Measurements from ENCODE around the gene ZBTB7C.
A peak's percentile ranks its signal among the peaks of the same experiment; 100 is the strongest.

ZBTB7C gene

GRCh38 chr18:48019557-48020325, 389.4 kb downstream of the ZBTB7C start:
- no peak for DNase-seq (ENCODE audit: low spot score)

GRCh38 chr18:48018851-48019250, 390.3 kb downstream of the ZBTB7C start:
- DNase-seq (ENCODE audit: low spot score) = no peak

- no peak for DNase-seq (ENCODE audit: low spot score)
Observed at GRCh38 chr18:48017635-48018034, 391.5 kb downstream of the ZBTB7C start.

- no peak for DNase-seq (ENCODE audit: low spot score)
Observed at GRCh38 chr18:48013162-48013561, 396.0 kb downstream of the ZBTB7C start.

- no peak for DNase-seq (ENCODE audit: low spot score)
Observed at GRCh38 chr18:48011926-48012465, 397.2 kb downstream of the ZBTB7C start.

- DNase-seq (ENCODE audit: low spot score) = no peak
Observed at GRCh38 chr18:48010264-48010663, 398.9 kb downstream of the ZBTB7C start.

GRCh38 chr18:48009116-48009745, 400.0 kb downstream of the ZBTB7C start:
- no peak for DNase-seq (ENCODE audit: low spot score)

- DNase-seq (ENCODE audit: low spot score) = peak; percentile 16
Observed at GRCh38 chr18:48007955-48008701, 401.1 kb downstream of the ZBTB7C start.

GRCh38 chr18:48007381-48007780, 401.8 kb downstream of the ZBTB7C start:
- no peak for DNase-seq (ENCODE audit: low spot score)

GRCh38 chr18:48006415-48007175, 402.6 kb downstream of the ZBTB7C start:
- no peak for DNase-seq (ENCODE audit: low spot score)

- DNase-seq (ENCODE audit: low spot score) = no peak
Observed at GRCh38 chr18:48004577-48004976, 404.6 kb downstream of the ZBTB7C start.

- no peak for DNase-seq (ENCODE audit: low spot score)
Observed at GRCh38 chr18:48003426-48004349, 405.5 kb downstream of the ZBTB7C start.

- DNase-seq (ENCODE audit: low spot score) = no peak
Observed at GRCh38 chr18:48002933-48003365, 406.2 kb downstream of the ZBTB7C start.

- DNase-seq (ENCODE audit: low spot score) = no peak
Observed at GRCh38 chr18:48000701-48001100, 408.5 kb downstream of the ZBTB7C start.

GRCh38 chr18:47999801-48000248, 409.4 kb downstream of the ZBTB7C start:
- DNase-seq (ENCODE audit: low spot score) = no peak

GRCh38 chr18:47997338-47997780, 411.8 kb downstream of the ZBTB7C start:
- DNase-seq (ENCODE audit: low spot score) = no peak

GRCh38 chr18:47996091-47996541, 413.1 kb downstream of the ZBTB7C start:
- no peak for DNase-seq (ENCODE audit: low spot score)

GRCh38 chr18:47995654-47996053, 413.5 kb downstream of the ZBTB7C start:
- no peak for DNase-seq (ENCODE audit: low spot score)

- no peak for DNase-seq (ENCODE audit: low spot score)
Observed at GRCh38 chr18:47993409-47993808, 415.8 kb downstream of the ZBTB7C start.

GRCh38 chr18:47992976-47993375, 416.2 kb downstream of the ZBTB7C start:
- DNase-seq (ENCODE audit: low spot score) = no peak

All from globus pallidus (tissue), 1 donor.